Measurements from ENCODE around the gene TXLNG.
A peak's percentile ranks its signal among the peaks of the same experiment; 100 is the strongest.

The TXLNG gene

GRCh38 chrX:16785247-16786138, 773 bp upstream of the TXLNG start:
- no peak for DNase-seq

GRCh38 chrX:16786791-16787735, 797 bp downstream of the TXLNG start:
- DNase-seq: peak; percentile 52

GRCh38 chrX:16788477-16788876, 2.2 kb downstream of the TXLNG start:
- DNase-seq: no peak

- DNase-seq: no peak
These were observed 10.0 kb downstream of the TXLNG start for GRCh38 chrX:16796298-16796697.

- no peak for DNase-seq
These were observed 11.1 kb downstream of the TXLNG start for GRCh38 chrX:16797358-16797757.

- no peak for DNase-seq
These were observed 11.6 kb downstream of the TXLNG start for GRCh38 chrX:16797841-16798240.

- DNase-seq: no peak
These were observed 18.7 kb downstream of the TXLNG start for GRCh38 chrX:16804923-16805464.

GRCh38 chrX:16807548-16807947, 21.3 kb downstream of the TXLNG start:
- DNase-seq: no peak

- DNase-seq: no peak
These were observed 21.8 kb downstream of the TXLNG start for GRCh38 chrX:16807976-16808542.

- DNase-seq: no peak
These were observed 28.3 kb downstream of the TXLNG start for GRCh38 chrX:16814597-16814996.

- no peak for DNase-seq
These were observed 33.4 kb downstream of the TXLNG start for GRCh38 chrX:16819634-16820033.

- DNase-seq: no peak
These were observed 36.5 kb downstream of the TXLNG start for GRCh38 chrX:16822723-16823122.

- no peak for DNase-seq
These were observed 39.2 kb downstream of the TXLNG start for GRCh38 chrX:16825264-16826035.

GRCh38 chrX:16826207-16826606, 39.9 kb downstream of the TXLNG start:
- DNase-seq: no peak

GRCh38 chrX:16827225-16827624, 41.0 kb downstream of the TXLNG start:
- DNase-seq: no peak

- no peak for DNase-seq
These were observed 42.0 kb downstream of the TXLNG start for GRCh38 chrX:16828124-16828908.

- DNase-seq: no peak
These were observed 46.0 kb downstream of the TXLNG start for GRCh38 chrX:16832301-16832700.

- DNase-seq: no peak
These were observed 48.5 kb downstream of the TXLNG start for GRCh38 chrX:16834806-16835205.

- no peak for DNase-seq
These were observed 50.1 kb downstream of the TXLNG start for GRCh38 chrX:16836371-16836770.

- no peak for DNase-seq
These were observed 52.2 kb downstream of the TXLNG start for GRCh38 chrX:16838202-16839066.
